Peyer's patch (tissue), 4 donors: ENCODE data around the gene APH1B.

Source experiments
- POLR2A ChIP-seq, 2 donors: fragments of 450-650 bp; IDR thresholded peaks; one replicate each; pipeline ENCODE4 v1.5.1; 2017; ENCODE audit warnings: antibody characterized with exemption in 2 of 2, mild to moderate bottlenecking in 2 of 2, moderate library complexity in 2 of 2
- TF ChIP-seq, protein P1 (sequence below), 6 experiments: fragments of 450-650 bp in 4 of 6; fragments of 200-600 bp in 2 of 6; sonication (generic) in 1 of 6; IDR thresholded peaks; one replicate each; pipeline ENCODE4 v1.5.1; 2017 to 2019; ENCODE audit warnings: antibody characterized with exemption in 6 of 6, mild to moderate bottlenecking in 3 of 6, moderate library complexity in 1 of 6

DNA sequence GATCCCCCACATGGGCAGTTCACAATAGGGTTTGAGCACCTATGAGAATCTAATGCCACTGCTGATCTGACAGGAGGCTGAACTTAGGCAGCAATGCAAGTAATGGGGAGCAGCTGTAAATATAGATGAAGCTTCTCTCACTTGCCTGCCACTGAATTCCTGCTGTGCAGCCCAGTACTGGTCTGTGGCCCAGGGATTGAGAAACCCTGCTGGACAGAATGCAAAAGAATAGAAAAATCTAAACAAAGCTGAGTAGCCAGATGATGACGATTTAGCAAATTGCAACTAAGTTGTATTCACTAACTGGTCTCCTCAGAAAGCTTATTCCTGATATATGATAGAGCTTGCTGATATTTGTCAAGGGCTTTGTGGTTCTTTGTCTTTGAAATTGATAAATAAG, 34.3 kb upstream of the APH1B start:
- TF ChIP-seq, protein P1, sequence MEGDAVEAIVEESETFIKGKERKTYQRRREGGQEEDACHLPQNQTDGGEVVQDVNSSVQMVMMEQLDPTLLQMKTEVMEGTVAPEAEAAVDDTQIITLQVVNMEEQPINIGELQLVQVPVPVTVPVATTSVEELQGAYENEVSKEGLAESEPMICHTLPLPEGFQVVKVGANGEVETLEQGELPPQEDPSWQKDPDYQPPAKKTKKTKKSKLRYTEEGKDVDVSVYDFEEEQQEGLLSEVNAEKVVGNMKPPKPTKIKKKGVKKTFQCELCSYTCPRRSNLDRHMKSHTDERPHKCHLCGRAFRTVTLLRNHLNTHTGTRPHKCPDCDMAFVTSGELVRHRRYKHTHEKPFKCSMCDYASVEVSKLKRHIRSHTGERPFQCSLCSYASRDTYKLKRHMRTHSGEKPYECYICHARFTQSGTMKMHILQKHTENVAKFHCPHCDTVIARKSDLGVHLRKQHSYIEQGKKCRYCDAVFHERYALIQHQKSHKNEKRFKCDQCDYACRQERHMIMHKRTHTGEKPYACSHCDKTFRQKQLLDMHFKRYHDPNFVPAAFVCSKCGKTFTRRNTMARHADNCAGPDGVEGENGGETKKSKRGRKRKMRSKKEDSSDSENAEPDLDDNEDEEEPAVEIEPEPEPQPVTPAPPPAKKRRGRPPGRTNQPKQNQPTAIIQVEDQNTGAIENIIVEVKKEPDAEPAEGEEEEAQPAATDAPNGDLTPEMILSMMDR (IDR thresholded peaks at IDR 0.05), result peak in 1 of 6 experiments; percentile 14
- no peak for TF ChIP-seq POLR2A (IDR thresholded peaks at IDR 0.05)
